HEK293T (cell line): ENCODE results near the gene MAPKAPK3.

Source experiments
- CTCF ChIA-PET: fragments of 350-600 bp; formaldehyde crosslinking; extraction: SDS; loops from one replicate; lab custom pipeline; 2021; ENCODE audit warnings: antibody characterized with exemption, inconsistent platforms; lab: Yijun Ruan, JAX
- POLR2A ChIA-PET: fragments of 350-600 bp; formaldehyde crosslinking; extraction: SDS; loops from one replicate; lab custom pipeline; 2020; ENCODE audit warnings: antibody characterized with exemption, inconsistent platforms; lab: Yijun Ruan, JAX
- DNase-seq: peaks from one replicate; pipeline ENCODE4 v3.0.0; 2012; ENCODE audit warnings: mixed read lengths; ENCODE audit errors: extremely low spot score
- ARNT ChIP-seq: fragments of 450-650 bp; IDR thresholded peaks from 2 replicates; pipeline ENCODE4 v1.6.1; 2017; ENCODE audit warnings: mild to moderate bottlenecking
- BHLHE40 ChIP-seq: fragments of 450-650 bp; IDR thresholded peaks from 2 replicates; pipeline ENCODE4 v1.6.1; 2016; ENCODE audit warnings: mild to moderate bottlenecking, moderate library complexity, borderline replicate concordance
- CTBP1 ChIP-seq: fragments of 450-650 bp; IDR thresholded peaks from 2 replicates; pipeline ENCODE4 v1.6.1; 2016; ENCODE audit warnings: borderline replicate concordance
- ELF4 ChIP-seq: fragments of 450-650 bp; IDR thresholded peaks from 2 replicates; pipeline ENCODE4 v1.6.1; 2017; ENCODE audit warnings: antibody characterized with exemption
- FOXA1 ChIP-seq: fragments of 450-650 bp; IDR thresholded peaks from 2 replicates; pipeline ENCODE4 v1.6.1; 2016; ENCODE audit warnings: mild to moderate bottlenecking
- FOXK2 ChIP-seq: fragments of 450-650 bp; IDR thresholded peaks from 2 replicates; pipeline ENCODE4 v1.6.1; 2016; ENCODE audit warnings: mild to moderate bottlenecking
- FOXM1 ChIP-seq: fragments of 450-650 bp; IDR thresholded peaks from 2 replicates; pipeline ENCODE4 v1.6.1; 2017; ENCODE audit warnings: mild to moderate bottlenecking, borderline replicate concordance
- HDGF ChIP-seq: fragments of 450-650 bp; IDR thresholded peaks from 2 replicates; pipeline ENCODE4 v1.6.1; 2017; ENCODE audit warnings: antibody characterized with exemption, borderline replicate concordance
- L3MBTL2 ChIP-seq: fragments of 450-650 bp; conservative IDR thresholded peaks from 2 replicates; pipeline ENCODE4 v1.6.1; 2016; ENCODE audit warnings: mild to moderate bottlenecking
- LEF1 ChIP-seq: fragments of 450-650 bp; IDR thresholded peaks from 2 replicates; pipeline ENCODE4 v1.6.1; 2017; ENCODE audit warnings: mild to moderate bottlenecking, borderline replicate concordance
- NFRKB ChIP-seq: fragments of 450-650 bp; IDR thresholded peaks from 2 replicates; pipeline ENCODE4 v1.6.1; 2016; ENCODE audit warnings: mild to moderate bottlenecking, moderate library complexity
- SP1 ChIP-seq: fragments of 450-650 bp; IDR thresholded peaks from 2 replicates; pipeline ENCODE4 v1.6.1; 2017
- SUZ12 ChIP-seq: fragments of 450-650 bp; IDR thresholded peaks from 2 replicates; pipeline ENCODE4 v1.6.1; 2016; ENCODE audit warnings: mild to moderate bottlenecking
- TARDBP ChIP-seq: fragments of 450-650 bp; IDR thresholded peaks from 2 replicates; pipeline ENCODE4 v1.6.1; 2016
- ZNF384 ChIP-seq: fragments of 450-650 bp; IDR thresholded peaks from 2 replicates; pipeline ENCODE4 v1.6.1; 2016
- TF ChIP-seq, protein P1 (sequence below): fragments of 450-650 bp; IDR thresholded peaks from 2 replicates; pipeline ENCODE4 v1.6.1; 2016

Gene MAPKAPK3

DNA sequence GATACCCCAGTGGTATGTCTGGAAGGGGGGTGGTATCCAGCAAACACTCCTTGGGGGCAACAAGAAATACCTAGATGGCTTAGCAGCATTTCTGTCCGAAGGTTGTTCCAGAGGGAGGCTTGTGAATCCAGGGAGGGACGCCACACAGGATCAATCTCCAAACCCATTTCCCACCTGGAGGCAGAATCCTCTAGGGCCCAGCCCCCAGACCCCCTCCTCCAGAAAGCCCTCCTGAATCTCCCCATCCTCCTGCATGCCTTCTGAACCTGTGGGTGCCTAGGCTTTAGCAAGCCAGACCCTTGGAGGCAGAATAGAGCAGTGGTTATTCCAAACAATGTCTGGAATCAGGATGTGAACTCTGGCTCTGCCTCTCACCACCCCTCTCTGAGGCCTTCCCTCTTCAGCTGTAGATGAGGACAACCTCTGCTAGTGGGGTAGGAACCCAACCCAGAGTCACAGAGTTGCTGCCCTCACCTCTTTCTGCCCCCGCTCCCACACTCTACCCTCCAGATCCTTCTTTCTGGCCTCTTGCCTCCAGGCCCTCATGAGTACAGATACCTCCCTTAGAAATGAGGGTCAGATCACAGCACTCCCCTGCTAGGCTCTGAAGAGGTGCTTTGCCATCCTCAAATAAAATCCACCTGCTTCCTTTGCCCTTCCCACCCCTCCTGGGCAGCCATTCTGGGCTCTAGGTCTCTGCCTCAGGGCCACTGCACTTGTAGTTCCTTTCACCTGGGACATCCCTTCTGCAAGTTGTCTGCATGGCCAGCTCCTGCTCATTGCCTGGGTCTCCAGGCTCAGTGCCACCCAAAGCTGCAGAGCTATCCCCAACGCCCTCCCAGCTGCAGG, 13.5 kb upstream of the MAPKAPK3 start:
- DNase-seq, result no peak
- ChIA-PET CTCF (no interaction called here), POLR2A (no interaction called here)
- TF ChIP-seq ELF4, result no peak
- TF ChIP-seq CTBP1, result no peak
- TF ChIP-seq SP1, result no peak
- TF ChIP-seq ZNF384, result no peak
- TF ChIP-seq FOXA1, result no peak
- no peak for TF ChIP-seq FOXM1

DNA sequence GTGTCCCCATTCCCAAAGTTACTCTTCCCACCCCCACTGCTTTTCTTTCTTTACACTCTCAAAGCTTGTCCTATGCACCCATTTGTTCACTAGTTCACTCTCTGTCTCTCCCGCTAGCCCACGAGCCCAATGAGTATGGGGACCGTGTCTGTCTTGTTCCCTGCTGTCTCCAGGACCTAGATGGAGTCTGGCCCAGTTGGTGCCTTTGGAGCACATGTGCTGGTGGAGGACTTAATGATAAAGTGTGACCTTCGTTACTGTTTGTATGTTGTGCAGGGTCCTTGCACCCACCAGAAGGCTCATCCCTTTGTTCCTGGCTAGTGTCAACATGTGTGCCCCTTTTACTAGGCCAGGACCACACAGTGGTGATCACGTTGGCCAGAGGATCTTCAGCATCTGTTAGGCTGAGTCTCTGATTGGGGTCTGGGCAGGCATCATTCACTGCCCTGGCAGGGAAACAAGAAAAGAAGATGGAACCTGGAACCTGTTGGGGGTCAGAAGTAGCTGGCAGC, 12.8 kb upstream of the MAPKAPK3 start:
- POLR2A ChIA-PET, result no interaction called here
- CTCF ChIA-PET, result no interaction called here
- no peak for DNase-seq
- no peak for TF ChIP-seq ZNF384
- no peak for TF ChIP-seq LEF1
- no peak for TF ChIP-seq HDGF
- TF ChIP-seq ELF4, result no peak
- TF ChIP-seq SP1, result no peak
- TF ChIP-seq SUZ12, result no peak
- no peak for TF ChIP-seq ARNT
- TF ChIP-seq BHLHE40, result no peak
- no peak for TF ChIP-seq FOXM1
- no peak for TF ChIP-seq NFRKB
- TF ChIP-seq FOXK2, result no peak
- no peak for TF ChIP-seq FOXA1
- TF ChIP-seq TARDBP, result no peak
- TF ChIP-seq, protein P1, sequence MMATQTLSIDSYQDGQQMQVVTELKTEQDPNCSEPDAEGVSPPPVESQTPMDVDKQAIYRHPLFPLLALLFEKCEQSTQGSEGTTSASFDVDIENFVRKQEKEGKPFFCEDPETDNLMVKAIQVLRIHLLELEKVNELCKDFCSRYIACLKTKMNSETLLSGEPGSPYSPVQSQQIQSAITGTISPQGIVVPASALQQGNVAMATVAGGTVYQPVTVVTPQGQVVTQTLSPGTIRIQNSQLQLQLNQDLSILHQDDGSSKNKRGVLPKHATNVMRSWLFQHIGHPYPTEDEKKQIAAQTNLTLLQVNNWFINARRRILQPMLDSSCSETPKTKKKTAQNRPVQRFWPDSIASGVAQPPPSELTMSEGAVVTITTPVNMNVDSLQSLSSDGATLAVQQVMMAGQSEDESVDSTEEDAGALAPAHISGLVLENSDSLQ, result no peak
- no peak for TF ChIP-seq L3MBTL2
- TF ChIP-seq CTBP1, result no peak

- DNase-seq, result no peak
- CTCF ChIA-PET, result interaction anchor here (1.5 kb wide), 1 partner anchor 9 kb away, joined by 3 read pairs; no protein-coding TSS in a partner anchor
- POLR2A ChIA-PET, result no interaction called here
- no peak for TF ChIP-seq ARNT
- no peak for TF ChIP-seq FOXM1
- no peak for TF ChIP-seq NFRKB
- TF ChIP-seq L3MBTL2, result no peak
- no peak for TF ChIP-seq TARDBP
- no peak for TF ChIP-seq FOXA1
- no peak for TF ChIP-seq HDGF
- no peak for TF ChIP-seq CTBP1
- no peak for TF ChIP-seq FOXK2
- TF ChIP-seq LEF1, result no peak
- TF ChIP-seq SUZ12, result no peak
- TF ChIP-seq ELF4, result no peak
- TF ChIP-seq BHLHE40, result no peak
These were observed 12.0 kb upstream of the MAPKAPK3 start for GRCh38 chr3:50604628-50605588.

GRCh38 chr3:50605901-50606326, 11.0 kb upstream of the MAPKAPK3 start:
- POLR2A ChIA-PET, result interaction anchor here (0.6 kb wide), 1 partner anchor 37 kb away, joined by 3 read pairs; the partner anchor contains the start of gene HEMK1
- TF ChIP-seq FOXM1 (no peak), HDGF (no peak), BHLHE40 (no peak), NFRKB (no peak), CTBP1 (no peak), SP1 (no peak), LEF1 (no peak), ZNF384 (no peak), FOXK2 (no peak), SUZ12 (no peak), FOXA1 (no peak), L3MBTL2 (no peak), ARNT (no peak), ELF4 (no peak), TARDBP (no peak)
- TF ChIP-seq, protein P1, result no peak
- DNase-seq, result no peak
- CTCF ChIA-PET, result interaction anchor here (1.5 kb wide), 1 partner anchor 8 kb away, joined by 3 read pairs; no protein-coding TSS in a partner anchor

DNA sequence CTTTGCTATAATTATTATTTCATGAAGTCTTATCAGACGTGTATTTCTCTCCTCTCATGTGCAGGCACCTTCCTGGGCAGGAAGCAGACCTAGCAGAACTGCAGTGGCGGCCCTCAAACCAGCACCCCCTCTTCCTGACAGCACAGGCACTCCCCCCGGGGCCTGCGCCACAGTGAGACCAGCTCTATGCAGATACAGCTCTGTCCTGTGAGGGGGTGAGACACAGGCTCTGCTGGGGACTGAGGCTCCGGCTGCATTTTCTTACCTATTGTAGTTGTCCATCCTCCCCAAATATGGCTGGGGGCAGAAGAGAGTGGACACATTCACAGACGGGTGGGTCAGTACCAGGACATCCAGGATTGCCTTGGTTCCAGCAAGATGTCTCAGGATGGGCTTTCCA, 10.4 kb upstream of the MAPKAPK3 start:
- DNase-seq, result no peak
- ChIA-PET POLR2A (no interaction called here), CTCF (no interaction called here)
- TF ChIP-seq TARDBP (no peak), BHLHE40 (no peak), FOXK2 (no peak)
